GM12874 (cell line): ENCODE data around the gene SETBP1.
A peak's percentile ranks its signal among the peaks of the same experiment; 100 is the strongest.

Experiments
- TF ChIP-seq, protein P1 (sequence below): IDR thresholded peaks from 2 replicates; pipeline ENCODE4 v1.5.1; 2011; ENCODE audit warnings: low read depth, mild to moderate bottlenecking, control low read depth, low read length, moderate library complexity; ENCODE audit not compliant: insufficient read depth

Gene SETBP1

DNA sequence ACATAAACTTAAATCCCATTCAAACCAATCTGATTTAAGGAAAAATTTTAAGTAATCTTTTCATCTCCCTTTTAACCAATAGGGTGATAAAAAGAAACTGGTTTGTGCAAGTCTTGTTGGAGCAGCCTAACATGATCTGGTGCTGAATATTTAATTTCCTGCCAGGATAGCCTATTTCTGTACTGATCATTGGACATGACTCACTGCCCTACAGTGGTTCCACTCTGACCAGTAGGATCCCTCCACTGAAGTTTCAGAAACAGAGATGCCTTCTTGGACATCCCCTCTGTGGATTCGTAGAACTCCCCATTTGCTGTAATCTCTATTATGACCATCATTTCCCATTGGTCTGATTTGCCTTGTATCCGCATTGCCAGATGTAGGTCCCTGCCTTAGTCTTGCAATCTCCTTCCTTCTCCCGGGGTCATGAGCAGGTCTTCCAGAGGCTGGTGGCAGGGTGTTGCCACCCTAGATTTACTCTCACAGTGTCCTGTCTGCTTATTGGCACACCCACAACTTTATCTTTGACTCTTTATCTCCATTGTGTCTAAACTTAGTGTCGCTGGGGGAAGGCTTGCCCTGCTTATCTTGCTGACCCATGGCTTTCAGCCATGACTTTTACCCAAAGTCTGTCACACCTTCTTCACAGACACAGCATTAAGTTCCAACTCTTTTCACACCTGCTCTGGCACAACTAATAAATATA lies 12.3 kb upstream of the SETBP1 start:
- TF ChIP-seq, protein P1, sequence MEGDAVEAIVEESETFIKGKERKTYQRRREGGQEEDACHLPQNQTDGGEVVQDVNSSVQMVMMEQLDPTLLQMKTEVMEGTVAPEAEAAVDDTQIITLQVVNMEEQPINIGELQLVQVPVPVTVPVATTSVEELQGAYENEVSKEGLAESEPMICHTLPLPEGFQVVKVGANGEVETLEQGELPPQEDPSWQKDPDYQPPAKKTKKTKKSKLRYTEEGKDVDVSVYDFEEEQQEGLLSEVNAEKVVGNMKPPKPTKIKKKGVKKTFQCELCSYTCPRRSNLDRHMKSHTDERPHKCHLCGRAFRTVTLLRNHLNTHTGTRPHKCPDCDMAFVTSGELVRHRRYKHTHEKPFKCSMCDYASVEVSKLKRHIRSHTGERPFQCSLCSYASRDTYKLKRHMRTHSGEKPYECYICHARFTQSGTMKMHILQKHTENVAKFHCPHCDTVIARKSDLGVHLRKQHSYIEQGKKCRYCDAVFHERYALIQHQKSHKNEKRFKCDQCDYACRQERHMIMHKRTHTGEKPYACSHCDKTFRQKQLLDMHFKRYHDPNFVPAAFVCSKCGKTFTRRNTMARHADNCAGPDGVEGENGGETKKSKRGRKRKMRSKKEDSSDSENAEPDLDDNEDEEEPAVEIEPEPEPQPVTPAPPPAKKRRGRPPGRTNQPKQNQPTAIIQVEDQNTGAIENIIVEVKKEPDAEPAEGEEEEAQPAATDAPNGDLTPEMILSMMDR, result no peak

DNA sequence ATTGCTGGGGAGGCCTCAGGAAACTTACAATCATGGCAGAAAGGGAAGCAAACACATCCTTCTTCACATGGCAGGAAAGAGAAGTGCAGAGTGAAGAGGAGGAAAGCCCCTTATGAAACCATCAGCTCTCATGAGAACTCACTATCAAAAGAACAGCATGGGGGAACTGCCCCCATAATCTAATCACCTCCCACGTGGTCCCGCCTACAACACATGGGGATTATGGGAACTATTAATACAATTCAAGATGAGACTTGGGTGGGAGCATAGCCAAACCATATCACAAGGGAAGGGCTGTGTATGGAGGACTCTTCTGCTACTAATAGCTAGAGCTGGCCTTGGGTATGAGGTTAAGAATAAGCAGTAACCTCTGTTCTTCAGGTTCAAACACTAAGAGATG lies 8.8 kb upstream of the SETBP1 start:
- TF ChIP-seq, protein P1, result no peak

DNA sequence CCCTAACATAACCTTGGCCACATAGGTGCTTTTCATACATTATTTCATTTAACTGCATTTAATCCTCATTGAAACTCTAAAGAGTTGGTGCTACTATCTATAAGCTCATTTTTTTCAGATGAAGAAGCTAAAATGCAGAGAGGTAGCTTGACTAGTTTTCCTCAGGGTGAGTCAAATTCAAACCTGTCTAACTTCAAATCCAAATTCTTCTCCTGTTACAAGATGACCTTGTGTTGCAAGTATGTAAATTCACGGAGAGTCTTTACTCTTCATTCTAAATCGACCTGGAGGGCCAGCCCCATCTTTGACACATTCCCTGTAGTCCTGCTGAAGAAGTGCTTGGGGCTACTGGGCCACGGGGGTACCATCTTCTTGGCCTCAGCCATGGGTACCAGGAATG lies 8.2 kb upstream of the SETBP1 start:
- TF ChIP-seq, protein P1, result no peak

DNA sequence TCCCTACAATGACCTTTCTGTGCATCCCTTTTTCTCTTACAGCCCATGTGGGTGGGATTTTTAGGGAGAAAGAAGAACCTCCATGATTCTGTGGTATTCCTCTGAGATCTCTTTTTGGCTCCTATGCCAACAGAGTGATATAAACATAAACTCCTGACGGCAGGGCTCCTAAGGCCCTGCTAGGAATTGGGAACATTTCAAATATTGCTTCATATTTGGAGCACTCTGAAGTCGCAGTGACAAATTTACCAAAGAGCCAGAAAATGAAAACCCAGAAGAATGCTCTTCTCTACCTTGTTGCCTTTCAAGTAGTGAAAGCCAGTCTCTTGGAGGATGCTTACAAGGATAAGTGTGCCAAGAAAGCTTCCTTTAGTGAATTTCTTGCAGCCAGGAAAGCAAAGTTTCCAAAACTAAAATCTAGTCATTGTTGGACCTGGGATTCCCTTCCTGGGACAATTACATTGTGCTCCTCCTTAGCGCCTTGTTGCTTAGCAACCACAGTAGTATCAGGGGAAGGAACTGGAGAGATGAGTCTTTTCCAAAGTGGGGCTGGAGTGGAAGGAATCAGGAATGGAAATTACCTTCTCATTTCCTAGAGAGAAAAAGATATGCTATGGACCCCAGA lies 7.3 kb upstream of the SETBP1 start:
- TF ChIP-seq, protein P1, result no peak

DNA sequence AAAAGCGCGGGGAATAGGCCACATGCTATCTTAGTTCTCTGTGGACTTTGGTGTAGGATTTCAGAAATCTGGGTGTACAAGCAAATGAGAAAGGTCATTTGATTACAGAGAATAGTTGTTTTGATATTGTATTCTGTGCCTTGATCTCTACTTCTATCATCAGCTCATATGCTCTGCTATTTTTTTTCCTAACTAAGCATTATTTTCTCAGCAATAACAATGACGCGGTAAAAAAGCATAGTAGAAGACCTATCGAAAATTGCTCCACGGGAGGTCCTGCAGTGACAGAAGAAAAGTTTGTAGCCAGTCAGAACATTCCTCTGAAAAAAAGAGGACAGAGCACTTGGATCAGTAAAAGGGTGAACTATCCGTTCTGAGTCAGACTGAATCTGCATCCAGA lies 2.8 kb upstream of the SETBP1 start:
- TF ChIP-seq, protein P1, result no peak

DNA sequence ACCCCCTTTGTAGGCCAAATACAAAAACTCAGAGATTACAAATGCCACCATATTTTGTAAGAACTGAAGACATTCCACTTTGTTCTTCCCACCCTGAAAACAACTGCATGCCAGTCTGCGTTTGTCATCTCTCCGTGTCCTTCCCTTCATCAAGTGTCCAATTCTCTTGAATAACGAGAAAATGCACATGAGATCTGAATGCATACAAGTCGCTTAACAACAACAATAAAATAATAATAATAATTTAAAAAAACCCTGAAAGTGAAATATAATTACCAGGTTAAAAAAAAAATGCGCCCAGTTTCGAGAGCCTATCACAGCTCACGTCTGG lies 2.0 kb upstream of the SETBP1 start:
- TF ChIP-seq, protein P1, result no peak

DNA sequence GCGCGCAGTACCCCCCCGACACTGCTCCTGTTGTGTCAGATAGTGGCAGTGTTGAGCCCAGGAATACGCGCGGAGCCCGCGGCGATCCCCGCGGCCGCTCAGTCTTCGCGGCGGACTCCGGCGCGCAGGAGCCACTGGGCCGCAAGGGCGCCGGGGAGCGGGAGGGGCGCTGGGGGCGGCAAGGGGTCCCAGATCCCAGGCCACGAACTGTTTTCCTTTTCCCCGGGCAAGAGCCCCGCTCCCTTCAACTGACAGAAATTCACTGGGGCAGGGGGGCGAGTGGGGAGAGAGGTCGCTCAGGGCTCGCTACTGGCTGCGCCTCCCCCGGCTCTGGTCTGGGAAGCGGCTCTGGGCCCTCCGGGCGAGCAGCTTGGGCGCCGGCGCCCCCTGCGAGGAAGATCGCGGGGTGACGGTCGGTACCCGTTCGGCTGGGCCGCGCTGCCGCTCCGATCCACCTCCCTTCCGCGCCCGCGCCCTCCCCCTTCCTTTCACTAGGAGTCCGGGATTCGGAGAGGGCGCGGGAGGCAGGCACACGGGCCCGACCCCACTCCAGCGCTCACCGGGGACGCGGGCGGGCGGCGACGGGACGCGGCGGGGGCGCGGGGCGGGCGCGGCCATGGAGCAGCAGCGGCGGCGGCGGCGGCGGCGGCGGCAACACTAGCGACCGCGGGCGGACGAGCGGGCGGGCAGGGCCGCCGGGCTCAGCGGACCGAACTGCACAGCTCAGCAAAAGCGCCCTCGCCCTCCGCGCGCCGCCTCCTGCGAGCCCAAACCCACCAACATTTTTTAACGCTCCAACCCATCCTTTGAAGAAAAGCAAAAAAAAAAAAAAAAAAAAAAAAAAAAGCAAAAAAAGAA lies 1.4 kb upstream of the SETBP1 start:
- TF ChIP-seq, protein P1, result peak; percentile 54
